ENCODE measurements around the gene RTP2. TPM values are rescaled to one million over a fixed set of nuclear protein-coding genes. Genes with fewer than 3 reads are reported as not detected.

Gene RTP2
- total and polyA plus RNA-seq, 9 of the 15 experiments (the other 6 are each of a cell fraction or from before 2014, with no cell fraction given), result not detected

- TF ChIP-seq, protein P1, sequence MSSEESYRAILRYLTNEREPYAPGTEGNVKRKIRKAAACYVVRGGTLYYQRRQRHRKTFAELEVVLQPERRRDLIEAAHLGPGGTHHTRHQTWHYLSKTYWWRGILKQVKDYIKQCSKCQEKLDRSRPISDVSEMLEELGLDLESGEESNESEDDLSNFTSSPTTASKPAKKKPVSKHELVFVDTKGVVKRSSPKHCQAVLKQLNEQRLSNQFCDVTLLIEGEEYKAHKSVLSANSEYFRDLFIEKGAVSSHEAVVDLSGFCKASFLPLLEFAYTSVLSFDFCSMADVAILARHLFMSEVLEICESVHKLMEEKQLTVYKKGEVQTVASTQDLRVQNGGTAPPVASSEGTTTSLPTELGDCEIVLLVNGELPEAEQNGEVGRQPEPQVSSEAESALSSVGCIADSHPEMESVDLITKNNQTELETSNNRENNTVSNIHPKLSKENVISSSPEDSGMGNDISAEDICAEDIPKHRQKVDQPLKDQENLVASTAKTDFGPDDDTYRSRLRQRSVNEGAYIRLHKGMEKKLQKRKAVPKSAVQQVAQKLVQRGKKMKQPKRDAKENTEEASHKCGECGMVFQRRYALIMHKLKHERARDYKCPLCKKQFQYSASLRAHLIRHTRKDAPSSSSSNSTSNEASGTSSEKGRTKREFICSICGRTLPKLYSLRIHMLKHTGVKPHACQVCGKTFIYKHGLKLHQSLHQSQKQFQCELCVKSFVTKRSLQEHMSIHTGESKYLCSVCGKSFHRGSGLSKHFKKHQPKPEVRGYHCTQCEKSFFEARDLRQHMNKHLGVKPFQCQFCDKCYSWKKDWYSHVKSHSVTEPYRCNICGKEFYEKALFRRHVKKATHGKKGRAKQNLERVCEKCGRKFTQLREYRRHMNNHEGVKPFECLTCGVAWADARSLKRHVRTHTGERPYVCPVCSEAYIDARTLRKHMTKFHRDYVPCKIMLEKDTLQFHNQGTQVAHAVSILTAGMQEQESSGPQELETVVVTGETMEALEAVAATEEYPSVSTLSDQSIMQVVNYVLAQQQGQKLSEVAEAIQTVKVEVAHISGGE (CRISPR knock-in tag; IDR thresholded peaks at IDR 0.05), result no peak
- no peak for TF ChIP-seq TRIM24 (IDR thresholded peaks at IDR 0.05)
- TF ChIP-seq TBP (optimal IDR thresholded peaks at IDR 0.05; ENCODE audit: low read depth, low read length), result no peak
- TF ChIP-seq ZNF57 (CRISPR knock-in tag; IDR thresholded peaks at IDR 0.05), result no peak
- no peak for TF ChIP-seq PRDM10 (IDR thresholded peaks at IDR 0.05; ENCODE audit: partially characterized antibody)
- TF ChIP-seq ZNF79 (CRISPR knock-in tag; IDR thresholded peaks at IDR 0.05; ENCODE audit: low read depth), result no peak
- no peak for TF ChIP-seq ZNF655 (CRISPR knock-in tag; IDR thresholded peaks at IDR 0.05)
- TF ChIP-seq, protein P2, sequence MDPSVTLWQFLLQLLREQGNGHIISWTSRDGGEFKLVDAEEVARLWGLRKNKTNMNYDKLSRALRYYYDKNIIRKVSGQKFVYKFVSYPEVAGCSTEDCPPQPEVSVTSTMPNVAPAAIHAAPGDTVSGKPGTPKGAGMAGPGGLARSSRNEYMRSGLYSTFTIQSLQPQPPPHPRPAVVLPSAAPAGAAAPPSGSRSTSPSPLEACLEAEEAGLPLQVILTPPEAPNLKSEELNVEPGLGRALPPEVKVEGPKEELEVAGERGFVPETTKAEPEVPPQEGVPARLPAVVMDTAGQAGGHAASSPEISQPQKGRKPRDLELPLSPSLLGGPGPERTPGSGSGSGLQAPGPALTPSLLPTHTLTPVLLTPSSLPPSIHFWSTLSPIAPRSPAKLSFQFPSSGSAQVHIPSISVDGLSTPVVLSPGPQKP (CRISPR knock-in tag; IDR thresholded peaks at IDR 0.05), result no peak
- TF ChIP-seq HNRNPLL (IDR thresholded peaks at IDR 0.05; ENCODE audit: low read depth, low read length, poor library complexity, severe bottlenecking), result no peak
- no peak for TF ChIP-seq ZNF274 (IDR thresholded peaks at IDR 0.05; ENCODE audit: borderline replicate concordance, low read depth, low read length)
- no peak for TF ChIP-seq XRCC4 (IDR thresholded peaks at IDR 0.05; ENCODE audit: extremely low read depth, insufficient read depth, insufficient read length)
- TF ChIP-seq PHB (CRISPR knock-in tag; IDR thresholded peaks at IDR 0.05), result no peak
Measured at GRCh38 chr3:187673012-187673411, 29.3 kb downstream of the RTP2 start (continued).

Data from K562 (cell line).